ENCODE measurements around the gene SIPA1L2.

Gene SIPA1L2

GRCh38 chr1:232581932-232582331 is 48.0 kb downstream of the SIPA1L2 start:
- peaks cover 4 to 21% (median 14%) of the 10 kb centered on the region in 4 experiments for H3K4me1 ChIP-seq (ENCODE audit: control extremely low read depth in 1 of 4, control insufficient read depth in 4 of 4, insufficient read depth in 4 of 4, low read length in 3 of 4)
- no peaks in the 10 kb centered on the region for H3K27me3 ChIP-seq (replicated peaks in 2 of 5; ENCODE audit: control insufficient read depth in 4 of 5, insufficient read depth in 5 of 5, low read length in 4 of 5)
- DNase-seq, result no peak
- 100% methylated on average over 1 of the region's 1 CpG for WGBS (ENCODE audit: insufficient coverage)
- no peak overlapping the region for H3K27ac ChIP-seq (ENCODE audit: insufficient read depth in 1 of 2, low read depth in 1 of 2, low read length in 2 of 2, poor library complexity in 1 of 2, severe bottlenecking in 2 of 2)
- H3K9me3 ChIP-seq (ENCODE audit: control extremely low read depth in 1 of 5, control insufficient read depth in 4 of 5, insufficient read depth in 2 of 5, low read depth in 1 of 5, low read length in 4 of 5), result no peaks in the 10 kb centered on the region
- POLR2A ChIA-PET, result no interaction called here
- no peak overlapping the region for H3K4me3 ChIP-seq (ENCODE audit: control insufficient read depth in 1 of 7, extremely low read depth in 1 of 7, insufficient read depth in 4 of 7, low read depth in 2 of 7, low read length in 6 of 7)
- no peaks in the 10 kb centered on the region for H3K36me3 ChIP-seq (ENCODE audit: control insufficient read depth in 4 of 4, insufficient read depth in 4 of 4, low read length in 3 of 4)
- CTCF ChIA-PET, result interaction anchor here (1.6 kb wide), 1 partner anchor 10 kb away, joined by 3 read pairs; no protein-coding TSS in a partner anchor

Measured in common myeloid progenitor, CD34-positive (primary cell).